Tibial nerve (tissue), 3 donors: ENCODE data around the gene RNF213.
"Not testable (repeated sequence)": the region's sequence is repeated elsewhere in the genome, so short reads cannot be mapped to it uniquely, and the experiment has no call there.

ENCODE experiments used
- CTCF ChIP-seq, 5 experiments: fragments of 200-600 bp in 3 of 5; fragments of 450-650 bp in 2 of 5; sonication (generic) in 3 of 5; IDR thresholded peaks; one replicate each; pipeline ENCODE4 v1.5.1; 2016 to 2019; ENCODE audit warnings: antibody characterized with exemption in 5 of 5, mild to moderate bottlenecking in 3 of 5, moderate library complexity in 2 of 5
- POLR2A ChIP-seq, 2 donors: fragments of 450-650 bp; IDR thresholded peaks; one replicate each; pipeline ENCODE4 v1.6.1; 2017; ENCODE audit warnings: antibody characterized with exemption in 2 of 2, mild to moderate bottlenecking in 2 of 2, moderate library complexity in 2 of 2

- not testable (repeated sequence) for TF ChIP-seq CTCF, POLR2A (IDR thresholded peaks at IDR 0.05)
Observed at GRCh38 chr17:80401086-80401485, 140.4 kb downstream of the RNF213 start.
